ENCODE results near the gene SGSH.

DNA sequence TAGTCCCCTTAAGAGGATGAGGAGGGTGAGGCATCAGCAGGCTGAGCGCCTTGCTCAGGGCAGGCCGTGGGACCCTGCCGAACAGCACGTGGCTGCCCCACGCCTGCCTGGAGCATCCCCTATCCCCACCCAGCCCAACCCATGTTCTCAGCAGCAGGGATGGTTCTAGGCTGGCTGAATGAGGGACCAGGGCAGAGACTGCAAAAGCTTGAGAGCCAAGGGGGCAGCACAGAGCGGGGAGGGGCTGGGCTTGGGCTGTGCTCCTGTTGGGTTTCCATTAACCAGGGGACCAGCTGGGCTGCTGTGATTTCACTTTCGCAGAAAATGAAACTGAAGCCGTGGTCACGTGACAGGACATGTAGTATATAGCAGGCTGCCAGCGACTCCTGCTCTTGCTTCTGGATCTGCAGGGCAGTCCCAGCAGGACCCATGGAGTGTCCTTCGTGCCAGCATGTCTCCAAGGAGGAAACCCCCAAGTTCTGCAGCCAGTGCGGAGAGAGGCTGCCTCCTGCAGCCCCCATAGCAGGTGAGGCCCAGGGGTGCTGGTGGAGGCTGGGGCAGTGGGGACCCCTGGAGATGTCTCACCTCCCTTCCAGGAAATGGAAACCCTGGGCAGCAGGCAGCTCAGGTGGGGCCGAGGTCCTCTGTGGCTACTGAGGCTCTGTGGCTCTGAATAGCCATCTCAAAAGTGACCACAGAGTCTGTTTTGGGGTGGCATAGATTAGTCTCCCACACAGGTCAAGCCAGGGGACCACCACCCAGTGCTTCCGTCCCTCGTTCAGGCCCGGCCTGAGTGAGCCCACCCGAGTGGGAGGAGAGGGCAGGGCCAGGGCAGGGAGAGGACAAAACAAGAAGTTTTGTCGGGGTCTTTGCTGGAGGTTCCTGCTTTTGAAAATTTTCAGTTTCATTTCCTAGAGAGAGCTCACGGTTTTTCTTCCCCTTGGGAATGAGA is 43.4 kb upstream of the SGSH start:
- no peak for TF ChIP-seq EP300 (IDR thresholded peaks at IDR 0.05)
- TF ChIP-seq, protein P1, sequence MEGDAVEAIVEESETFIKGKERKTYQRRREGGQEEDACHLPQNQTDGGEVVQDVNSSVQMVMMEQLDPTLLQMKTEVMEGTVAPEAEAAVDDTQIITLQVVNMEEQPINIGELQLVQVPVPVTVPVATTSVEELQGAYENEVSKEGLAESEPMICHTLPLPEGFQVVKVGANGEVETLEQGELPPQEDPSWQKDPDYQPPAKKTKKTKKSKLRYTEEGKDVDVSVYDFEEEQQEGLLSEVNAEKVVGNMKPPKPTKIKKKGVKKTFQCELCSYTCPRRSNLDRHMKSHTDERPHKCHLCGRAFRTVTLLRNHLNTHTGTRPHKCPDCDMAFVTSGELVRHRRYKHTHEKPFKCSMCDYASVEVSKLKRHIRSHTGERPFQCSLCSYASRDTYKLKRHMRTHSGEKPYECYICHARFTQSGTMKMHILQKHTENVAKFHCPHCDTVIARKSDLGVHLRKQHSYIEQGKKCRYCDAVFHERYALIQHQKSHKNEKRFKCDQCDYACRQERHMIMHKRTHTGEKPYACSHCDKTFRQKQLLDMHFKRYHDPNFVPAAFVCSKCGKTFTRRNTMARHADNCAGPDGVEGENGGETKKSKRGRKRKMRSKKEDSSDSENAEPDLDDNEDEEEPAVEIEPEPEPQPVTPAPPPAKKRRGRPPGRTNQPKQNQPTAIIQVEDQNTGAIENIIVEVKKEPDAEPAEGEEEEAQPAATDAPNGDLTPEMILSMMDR (IDR thresholded peaks at IDR 0.05), result no peak
- TF ChIP-seq POLR2A (IDR thresholded peaks at IDR 0.05), result no peak

All from suprapubic skin (tissue), 3 donors.